K562 (cell line): ENCODE results near the gene FOSL2. TPM values are rescaled to one million over a fixed set of nuclear protein-coding genes. Genes with fewer than 3 reads are reported as not detected.

Experiments
- ARHGAP35 ChIP-seq: fragments of 450-650 bp; IDR thresholded peaks from 2 replicates; pipeline ENCODE4 v1.6.1; 2018; ENCODE audit not compliant: partially characterized antibody
- BDP1 ChIP-seq: IDR thresholded peaks from 3 replicates; pipeline ENCODE4 v1.6.1; 2011; ENCODE audit not compliant: insufficient read length, insufficient read depth
- CHD1 ChIP-seq: fragments of 200-600 bp; sonication (generic); IDR thresholded peaks from one replicate; pipeline ENCODE4 v1.6.1; 2012; ENCODE audit warnings: mild to moderate bottlenecking, moderate library complexity, low read length, inconsistent platforms
- CHD2 ChIP-seq: IDR thresholded peaks from 2 replicates; pipeline ENCODE4 v1.6.1; 2011; ENCODE audit warnings: low read depth, low read length
- CUX1 ChIP-seq: fragments of 200-800 bp; sonication (Bioruptor generic); IDR thresholded peaks from 2 replicates; pipeline ENCODE4 v1.6.1; 2016; ENCODE audit warnings: missing genetic modification characterization, missing compliant biosample characterization
- CXXC5 ChIP-seq: fragments of 250-450 bp; sonication (Bioruptor Pico); IDR thresholded peaks from 2 replicates; pipeline ENCODE4 v1.8.0; 2022; ENCODE audit warnings: inconsistent platforms, mild to moderate bottlenecking, moderate library complexity
- GABPB1 ChIP-seq: sonication (generic); formaldehyde crosslinking; IDR thresholded peaks from 2 replicates; pipeline ENCODE4 v1.8.0; 2022; ENCODE audit warnings: mild to moderate bottlenecking, missing genetic modification reagents
- ILK ChIP-seq: fragments of 450-650 bp; IDR thresholded peaks from 2 replicates; pipeline ENCODE4 v1.6.1; 2016; ENCODE audit warnings: missing genetic modification characterization, low read depth, mild to moderate bottlenecking, missing compliant biosample characterization, moderate library complexity, borderline replicate concordance
- JUND ChIP-seq, 2 experiments: IDR thresholded peaks; 2 replicates in 1 of 2; 3 replicates in 1 of 2; pipeline ENCODE4 v1.6.1; 2011; ENCODE audit warnings: borderline replicate concordance in 2 of 2, low read depth in 2 of 2, low read length in 2 of 2, improper control_type of control experiment in 1 of 2, missing biosample characterization in 1 of 2, missing genetic modification characterization in 1 of 2, missing genetic modification reagents in 1 of 2
- ZC3H4 ChIP-seq: sonication (generic); formaldehyde crosslinking; IDR thresholded peaks from 2 replicates; pipeline ENCODE4 v1.9.0; 2021; ENCODE audit warnings: missing genetic modification reagents, borderline replicate concordance
- ZEB2 ChIP-seq: fragments of 450-650 bp; IDR thresholded peaks from 2 replicates; pipeline ENCODE4 v1.6.1; 2016
- ZNF282 ChIP-seq: sonication (generic); formaldehyde crosslinking; IDR thresholded peaks from 2 replicates; pipeline ENCODE4 v1.8.1; 2023; ENCODE audit warnings: missing genetic modification reagents
- ZNF644 ChIP-seq: fragments of 200-800 bp; sonication (Bioruptor generic); IDR thresholded peaks from 2 replicates; pipeline ENCODE4 v1.6.1; 2016; ENCODE audit warnings: low read depth, missing genetic modification characterization, missing compliant biosample characterization
- polyA plus RNA-seq, 8 experiments: library from polyadenylated mRNA; depleted of rRNA in 4 of 8; stranded (reverse) in 5 of 8; unstranded in 3 of 8; fragments of >200 nt; fragmentation: Nextera tagmentation in 2 of 8; fragmentation: Illumina TruSeq in 1 of 8; extraction: Ambion mirVana in 2 of 8; extraction: Trizol in 1 of 8; gene quantifications; 2 replicates each; pipeline versions ENCODE4 v1.2.1 to v1.2.3, GENCODE V29; 2011 to 2014; ENCODE audit warnings: inconsistent platforms in 1 of 8, missing spikeins in 1 of 8
- total RNA-seq, 7 experiments: library from RNA; depleted of rRNA in 6 of 7; stranded (reverse); fragments of >200 nt in 6 of 7; fragmentation: Illumina TruSeq in 2 of 7; extraction: Trizol in 2 of 7; gene quantifications; 2 replicates each; pipeline versions ENCODE4 v1.2.1 to v1.2.3, GENCODE V29; 2011 to 2021; ENCODE audit warnings: low replicate concordance in 1 of 7
- TF ChIP-seq, protein P1 (sequence below): fragments of 450-650 bp; formaldehyde crosslinking; conservative IDR thresholded peaks from 2 replicates; pipeline ENCODE4 v1.4.0; 2022; ENCODE audit warnings: mild to moderate bottlenecking, missing genetic modification characterization

FOSL2 gene
- total and polyA plus RNA-seq, 9 of the 15 experiments (the other 6 are each of a cell fraction or from before 2014, with no cell fraction given), result 0.04 to 2.9 (median 0.80) TPM

GRCh38 chr2:28390746-28391563 is 1.7 kb upstream of the FOSL2 start (continued):
- TF ChIP-seq ZC3H4 (no peak), BDP1 (no peak), CHD1 (no peak), CXXC5 (CRISPR knock-in tag) (0 out of 2 replicates have a peak, but pooled peaks have one; percentile 26), GABPB1 (CRISPR knock-in tag) (no peak), ZNF282 (CRISPR knock-in tag) (peak; percentile 72; the same call in 1 of the 2 replicates), CHD2 (no peak), ARHGAP35 (no peak), ILK (tag) (no peak), JUND (IDR thresholded peaks at IDR 0.05; ENCODE audit: borderline replicate concordance, low read depth, low read length) (no peak), JUND (tag; IDR thresholded peaks at IDR 0.05; ENCODE audit: borderline replicate concordance, low read depth, low read length) (0 out of 3 replicates have a peak, but pooled peaks have one; percentile 5), ZEB2 (no peak), CUX1 (CRISPR knock-in tag) (no peak), ZNF644 (tag) (no peak)
- TF ChIP-seq, protein P1, sequence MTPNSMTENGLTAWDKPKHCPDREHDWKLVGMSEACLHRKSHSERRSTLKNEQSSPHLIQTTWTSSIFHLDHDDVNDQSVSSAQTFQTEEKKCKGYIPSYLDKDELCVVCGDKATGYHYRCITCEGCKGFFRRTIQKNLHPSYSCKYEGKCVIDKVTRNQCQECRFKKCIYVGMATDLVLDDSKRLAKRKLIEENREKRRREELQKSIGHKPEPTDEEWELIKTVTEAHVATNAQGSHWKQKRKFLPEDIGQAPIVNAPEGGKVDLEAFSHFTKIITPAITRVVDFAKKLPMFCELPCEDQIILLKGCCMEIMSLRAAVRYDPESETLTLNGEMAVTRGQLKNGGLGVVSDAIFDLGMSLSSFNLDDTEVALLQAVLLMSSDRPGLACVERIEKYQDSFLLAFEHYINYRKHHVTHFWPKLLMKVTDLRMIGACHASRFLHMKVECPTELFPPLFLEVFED (CRISPR knock-in tag), result 0 out of 2 replicates have a peak, but pooled peaks have one; percentile 48
